Glutamatergic neuron (in vitro differentiated cells): ENCODE measurements around the gene CFAP77. TPM values are rescaled to one million over a fixed set of nuclear protein-coding genes. Genes with fewer than 3 reads are reported as not detected.

Source experiments
- DNase-seq: peaks from one replicate; pipeline ENCODE4 v3.0.0; 2022
- H3K27ac Mint-ChIP-seq: one replicate; pipeline ENCODE4 v1.8.0; 2020; ENCODE audit warnings: mild to moderate bottlenecking, mixed read lengths, inconsistent platforms; ENCODE audit not compliant: unreplicated experiment
- H3K27me3 Mint-ChIP-seq: one replicate; pipeline ENCODE4 v1.8.0; 2020; ENCODE audit warnings: mild to moderate bottlenecking, moderate library complexity, mixed read lengths, inconsistent platforms; ENCODE audit not compliant: unreplicated experiment
- H3K36me3 Mint-ChIP-seq: one replicate; pipeline ENCODE4 v1.8.0; 2020; ENCODE audit warnings: mild to moderate bottlenecking, mixed read lengths, inconsistent platforms; ENCODE audit not compliant: unreplicated experiment
- H3K4me1 Mint-ChIP-seq: one replicate; pipeline ENCODE4 v1.8.0; 2020; ENCODE audit warnings: mild to moderate bottlenecking, low read depth, mixed read lengths, inconsistent platforms; ENCODE audit not compliant: unreplicated experiment
- H3K4me3 Mint-ChIP-seq: one replicate; pipeline ENCODE4 v1.8.0; 2020; ENCODE audit warnings: mild to moderate bottlenecking, mixed read lengths, inconsistent platforms; ENCODE audit not compliant: unreplicated experiment
- H3K9me3 Mint-ChIP-seq: one replicate; pipeline ENCODE4 v1.8.0; 2020; ENCODE audit warnings: mild to moderate bottlenecking, moderate library complexity, mixed read lengths, inconsistent platforms; ENCODE audit not compliant: unreplicated experiment
- total RNA-seq: library from RNA; stranded (reverse); fragmentation: NEBNext Ultra II Directional; extraction: Animal tissue kit (Norgen Biotek cat#: 25700); gene quantifications from one replicate; pipeline ENCODE4 v1.2.1, GENCODE V29; 2021; ENCODE audit not compliant: unreplicated experiment
- TF ChIP-seq, protein P1 (sequence below): fragments of 200-600 bp; sonication (generic); IDR thresholded peaks from one replicate; pipeline ENCODE4 v1.5.0; 2021; ENCODE audit not compliant: partially characterized antibody, unreplicated experiment

The CFAP77 gene
- total RNA-seq, 1 donor from 2014 or later: not detected

DNA sequence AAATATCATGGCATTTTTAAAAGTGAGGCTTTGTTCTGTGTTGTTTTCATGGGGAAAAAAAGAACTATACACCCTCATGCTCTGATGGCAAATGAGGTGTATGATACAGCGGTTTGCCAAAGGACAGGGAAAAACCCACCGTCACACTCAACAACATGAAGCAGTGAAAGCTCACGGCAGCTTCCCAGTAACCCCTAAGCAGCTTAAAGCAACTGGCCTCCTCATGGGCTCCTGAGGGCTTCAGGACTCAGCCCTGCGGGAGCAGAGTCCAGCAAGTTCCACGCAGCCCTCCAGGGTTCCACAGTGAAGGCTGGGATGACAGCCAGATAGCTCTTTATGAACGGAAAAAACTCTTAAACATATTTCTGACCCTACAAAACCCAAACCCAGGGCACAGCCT is 185.3 kb downstream of the CFAP77 start:
- peaks cover 10% of the 10 kb centered on the region for H3K27me3 Mint-ChIP-seq

DNA sequence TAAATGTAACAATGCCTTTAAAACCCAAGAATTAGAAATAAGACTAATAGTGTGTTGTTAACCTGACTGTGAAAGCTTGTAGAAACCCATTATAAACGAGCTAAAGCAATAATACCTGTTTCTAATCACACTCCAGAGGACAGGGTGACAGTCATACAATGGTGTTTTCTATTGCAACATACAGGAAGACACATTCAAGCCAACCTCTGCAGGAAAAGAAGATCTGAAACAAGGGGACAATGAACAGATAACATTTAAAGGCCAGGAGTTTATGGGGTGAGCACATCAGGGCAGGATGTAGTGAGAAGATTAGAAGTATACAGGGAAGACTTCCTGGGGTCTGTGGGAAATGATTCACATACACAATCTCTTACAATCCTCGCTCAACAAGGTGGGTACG is 186.2 kb downstream of the CFAP77 start:
- H3K4me1 Mint-ChIP-seq: peaks cover 7% of the 10 kb centered on the region
- DNase-seq: no peak
- TF ChIP-seq, protein P1, sequence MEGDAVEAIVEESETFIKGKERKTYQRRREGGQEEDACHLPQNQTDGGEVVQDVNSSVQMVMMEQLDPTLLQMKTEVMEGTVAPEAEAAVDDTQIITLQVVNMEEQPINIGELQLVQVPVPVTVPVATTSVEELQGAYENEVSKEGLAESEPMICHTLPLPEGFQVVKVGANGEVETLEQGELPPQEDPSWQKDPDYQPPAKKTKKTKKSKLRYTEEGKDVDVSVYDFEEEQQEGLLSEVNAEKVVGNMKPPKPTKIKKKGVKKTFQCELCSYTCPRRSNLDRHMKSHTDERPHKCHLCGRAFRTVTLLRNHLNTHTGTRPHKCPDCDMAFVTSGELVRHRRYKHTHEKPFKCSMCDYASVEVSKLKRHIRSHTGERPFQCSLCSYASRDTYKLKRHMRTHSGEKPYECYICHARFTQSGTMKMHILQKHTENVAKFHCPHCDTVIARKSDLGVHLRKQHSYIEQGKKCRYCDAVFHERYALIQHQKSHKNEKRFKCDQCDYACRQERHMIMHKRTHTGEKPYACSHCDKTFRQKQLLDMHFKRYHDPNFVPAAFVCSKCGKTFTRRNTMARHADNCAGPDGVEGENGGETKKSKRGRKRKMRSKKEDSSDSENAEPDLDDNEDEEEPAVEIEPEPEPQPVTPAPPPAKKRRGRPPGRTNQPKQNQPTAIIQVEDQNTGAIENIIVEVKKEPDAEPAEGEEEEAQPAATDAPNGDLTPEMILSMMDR: no peak
- H3K36me3 Mint-ChIP-seq: peaks cover 12% of the 10 kb centered on the region
- peaks cover 4% of the 10 kb centered on the region for H3K9me3 Mint-ChIP-seq
- peaks cover 11% of the 10 kb centered on the region for H3K27me3 Mint-ChIP-seq
- H3K27ac Mint-ChIP-seq: no peak overlapping the region
- no peak overlapping the region for H3K4me3 Mint-ChIP-seq

More for the DNA sequence above, 185.3 kb downstream of the CFAP77 start:
- Mint-ChIP-seq H3K9me3 (peaks cover 8% of the 10 kb centered on the region), H3K36me3 (peaks cover 10% of the 10 kb centered on the region), H3K27ac (no peak overlapping the region), H3K4me3 (no peak overlapping the region), H3K4me1 (peaks cover 9% of the 10 kb centered on the region)
- DNase-seq: no peak
- TF ChIP-seq, protein P1: no peak

DNA sequence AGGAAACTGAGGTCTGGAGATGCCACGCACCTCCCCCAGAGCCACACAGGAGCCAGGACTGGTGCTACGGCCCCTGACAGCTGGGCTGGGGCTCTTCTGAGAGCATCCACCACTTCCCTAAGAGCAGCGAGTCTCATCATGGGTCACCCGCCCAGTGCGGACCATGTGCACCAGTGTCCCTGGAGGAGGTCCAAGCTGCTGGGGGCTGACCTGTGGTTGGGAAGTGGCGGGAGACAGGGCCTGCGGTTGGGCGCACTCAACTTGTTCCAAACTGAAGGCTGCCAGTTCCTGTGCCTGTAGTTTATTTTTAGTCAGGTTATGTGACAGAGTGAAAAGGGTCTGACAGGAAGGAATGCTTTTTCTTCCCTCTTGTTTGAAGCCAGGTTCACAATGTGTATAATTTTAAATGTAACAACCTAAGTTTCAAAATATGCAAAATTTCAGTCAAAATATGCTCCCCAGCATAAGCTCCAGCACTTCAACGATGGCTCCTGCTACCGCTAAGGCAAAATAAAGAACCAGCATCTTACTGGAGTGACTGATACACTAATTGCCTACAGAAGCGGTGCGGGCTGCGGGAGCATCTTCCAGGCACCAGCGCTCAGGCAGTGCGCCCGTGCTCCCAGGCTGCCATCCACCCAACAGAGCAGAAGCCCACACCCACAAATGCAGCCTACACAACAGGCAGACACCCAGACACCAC is 187.2 kb downstream of the CFAP77 start:
- H3K27ac Mint-ChIP-seq: no peak overlapping the region
- TF ChIP-seq, protein P1: no peak
- H3K4me1 Mint-ChIP-seq: peaks cover 4% of the 10 kb centered on the region
- peaks cover 2% of the 10 kb centered on the region for H3K9me3 Mint-ChIP-seq
- DNase-seq: no peak
- H3K36me3 Mint-ChIP-seq: peaks cover 12% of the 10 kb centered on the region
- no peak overlapping the region for H3K4me3 Mint-ChIP-seq
- peaks cover 9% of the 10 kb centered on the region for H3K27me3 Mint-ChIP-seq

DNA sequence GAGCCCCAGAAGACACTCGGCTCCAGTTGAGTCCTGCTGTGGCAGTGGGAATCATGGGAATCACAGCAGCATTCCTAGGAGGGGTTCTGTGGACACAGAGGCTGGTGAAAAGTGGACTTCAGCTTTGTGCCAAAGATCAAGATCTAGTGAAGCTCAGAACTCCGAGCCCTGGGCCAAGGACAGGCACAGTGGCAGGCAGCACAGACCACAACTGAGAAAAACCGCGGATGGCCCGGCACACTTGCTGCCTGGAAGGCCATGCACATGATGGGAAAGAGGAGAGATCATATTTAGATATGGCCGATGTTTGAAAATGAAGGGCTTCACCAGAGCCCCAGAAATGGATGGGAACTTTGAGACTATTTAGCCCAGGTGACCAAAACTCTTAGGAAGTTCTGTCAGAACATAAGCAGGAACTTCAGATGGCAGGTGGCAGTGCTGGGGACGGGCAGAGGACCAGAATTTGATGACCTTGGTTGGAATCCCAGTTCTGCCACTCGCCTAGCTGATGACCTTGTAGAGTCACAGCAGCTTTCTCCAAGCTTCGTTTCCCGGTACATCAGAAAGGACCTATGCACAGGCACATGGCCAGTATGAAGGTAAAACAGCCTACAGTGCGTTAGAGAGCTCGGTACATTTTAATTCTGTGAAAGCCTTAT is 190.4 kb downstream of the CFAP77 start:
- no peak overlapping the region for H3K4me3 Mint-ChIP-seq
- TF ChIP-seq, protein P1: no peak
- peaks cover 4% of the 10 kb centered on the region for H3K9me3 Mint-ChIP-seq
- peaks cover 13% of the 10 kb centered on the region for H3K4me1 Mint-ChIP-seq
- peaks cover 9% of the 10 kb centered on the region for H3K27me3 Mint-ChIP-seq
- H3K27ac Mint-ChIP-seq: no peak overlapping the region
- no peak for DNase-seq
- H3K36me3 Mint-ChIP-seq: peaks cover 12% of the 10 kb centered on the region

DNA sequence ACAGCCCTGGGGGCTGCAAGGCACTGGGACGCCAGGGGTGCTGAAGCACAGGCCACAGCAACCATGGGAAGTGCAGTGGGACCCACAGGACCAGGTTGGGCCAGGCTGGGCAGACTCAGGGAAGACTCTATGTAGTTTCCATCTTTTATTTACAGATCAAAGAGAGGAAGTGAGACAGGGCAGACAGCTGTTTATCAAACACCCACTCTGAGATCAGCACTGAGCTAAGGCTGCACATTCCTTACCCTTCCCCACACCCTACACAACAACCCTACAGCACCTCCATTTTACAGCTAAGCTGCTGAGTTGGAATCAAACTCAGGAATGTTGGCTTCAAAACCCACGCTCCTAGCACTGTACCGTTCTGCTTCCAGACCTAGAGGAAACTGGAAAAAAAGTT is 192.2 kb downstream of the CFAP77 start:
- peaks cover 17% of the 10 kb centered on the region for H3K4me1 Mint-ChIP-seq
- DNase-seq: no peak
- H3K27ac Mint-ChIP-seq: no peak overlapping the region
- peaks cover 4% of the 10 kb centered on the region for H3K36me3 Mint-ChIP-seq
- TF ChIP-seq, protein P1: no peak
- H3K27me3 Mint-ChIP-seq: peaks cover 3% of the 10 kb centered on the region
- no peak overlapping the region for H3K4me3 Mint-ChIP-seq
- peaks cover 4% of the 10 kb centered on the region for H3K9me3 Mint-ChIP-seq
